Tibial nerve (tissue), 4 donors: ENCODE measurements around the gene ABTB1. TPM values are rescaled to one million over a fixed set of nuclear protein-coding genes. Genes with fewer than 3 reads are reported as not detected.

Source experiments
- DNase-seq, 2 donors: peaks; one replicate each; pipeline ENCODE4 v3.0.0-alpha.2; 2019; ENCODE audit warnings: low spot score in 2 of 2
- H3K27ac ChIP-seq, 4 donors: fragments of 200-600 bp; sonication (generic) in 3 of 4; one replicate each; pipeline ENCODE4 v1.5.1; 2017 to 2019; ENCODE audit warnings: mild to moderate bottlenecking in 1 of 4
- H3K27me3 ChIP-seq, 2 donors: fragments of 200-600 bp; sonication (generic) in 1 of 2; one replicate each; pipeline versions ENCODE4 v1.5.1 to v1.6.0; 2017 to 2019
- H3K36me3 ChIP-seq, 3 donors: fragments of 200-600 bp; sonication (generic); one replicate each; pipeline ENCODE4 v1.5.1; 2018 to 2019
- H3K4me1 ChIP-seq, 4 donors: fragments of 200-600 bp; sonication (generic) in 3 of 4; one replicate each; pipeline ENCODE4 v1.5.1; 2017 to 2019
- H3K4me3 ChIP-seq, 4 donors: fragments of 200-600 bp; sonication (generic) in 3 of 4; one replicate each; pipeline ENCODE4 v1.5.1; 2017 to 2019; ENCODE audit warnings: mild to moderate bottlenecking in 1 of 4, moderate library complexity in 1 of 4
- H3K9me3 ChIP-seq, 4 donors: fragments of 200-600 bp; sonication (generic) in 3 of 4; one replicate each; pipeline ENCODE4 v1.5.1; 2017 to 2019
- CTCF ChIP-seq, 5 experiments: fragments of 200-600 bp in 3 of 5; fragments of 450-650 bp in 2 of 5; sonication (generic) in 3 of 5; IDR thresholded peaks; one replicate each; pipeline ENCODE4 v1.5.1; 2016 to 2019; ENCODE audit warnings: antibody characterized with exemption in 5 of 5, mild to moderate bottlenecking in 3 of 5, moderate library complexity in 2 of 5
- EP300 ChIP-seq, 2 donors: sonication (generic); formaldehyde crosslinking; IDR thresholded peaks; one replicate each; pipeline ENCODE4 v1.6.1; 2017; ENCODE audit warnings: antibody characterized with exemption in 2 of 2, mild to moderate bottlenecking in 1 of 2
- POLR2A ChIP-seq, 2 donors: fragments of 450-650 bp; IDR thresholded peaks; one replicate each; pipeline ENCODE4 v1.6.1; 2017; ENCODE audit warnings: antibody characterized with exemption in 2 of 2, mild to moderate bottlenecking in 2 of 2, moderate library complexity in 2 of 2
- WGBS, 2 donors: methylation state at CpG; one replicate each; pipeline ENCODE4 v1.1.5; 2018; 5-methylcytosine and 5-hydroxymethylcytosine counted together
- total RNA-seq, 4 donors: library from RNA; depleted of rRNA; stranded (reverse); fragments of >200 nt; gene quantifications; one replicate each; pipeline ENCODE4 v1.1.0, GENCODE V29; 2016

The ABTB1 gene
- total RNA-seq, 4 donors from 2014 or later: 86.4 to 134 (median 121) TPM

GRCh38 chr3:127690106-127690505, 17.4 kb downstream of the ABTB1 start:
- no peak for DNase-seq
- no peak overlapping the region for H3K4me3 ChIP-seq
- peaks cover 0 to 35% (median 0%) of the 10 kb centered on the region in 3 donors for H3K36me3 ChIP-seq
- WGBS, 2 donors: 34 to 49% methylated on average over 4 of the region's 4 CpGs
- no peaks in the 10 kb centered on the region for H3K9me3 ChIP-seq
- TF ChIP-seq POLR2A (IDR thresholded peaks at IDR 0.05) (no peak), EP300 (IDR thresholded peaks at IDR 0.05) (peak in 1 of 2 donors; percentile 11)
- peaks cover 0 to 47% (median 12%) of the 10 kb centered on the region in 4 donors for H3K4me1 ChIP-seq
- H3K27me3 ChIP-seq: no peaks in the 10 kb centered on the region
- H3K27ac ChIP-seq: peak overlapping the region in 3 of 4 donors; percentile 22 to 74 (median 71)

GRCh38 chr3:127690823-127691452, 18.2 kb downstream of the ABTB1 start:
- peaks cover 0 to 35% (median 0%) of the 10 kb centered on the region in 3 donors for H3K36me3 ChIP-seq
- no peak overlapping the region for H3K4me3 ChIP-seq
- peak overlapping the region in 3 of 4 donors; percentile 22 to 74 (median 71) for H3K27ac ChIP-seq
- H3K27me3 ChIP-seq: no peaks in the 10 kb centered on the region
- H3K4me1 ChIP-seq: peaks cover 0 to 50% (median 12%) of the 10 kb centered on the region in 4 donors
- 70 to 76% methylated on average over 4 of the region's 4 CpGs for WGBS, 2 donors
- TF ChIP-seq EP300 (IDR thresholded peaks at IDR 0.05) (no peak), POLR2A (IDR thresholded peaks at IDR 0.05) (no peak), CTCF (IDR thresholded peaks at IDR 0.05) (peak in 4 of 5 experiments; percentile 46 to 79 (median 56))
- no peaks in the 10 kb centered on the region for H3K9me3 ChIP-seq
- no peak for DNase-seq

GRCh38 chr3:127691489-127691888, 18.7 kb downstream of the ABTB1 start:
- Histone ChIP-seq H3K4me3 (no peak overlapping the region), H3K36me3 (peaks cover 0 to 35% (median 0%) of the 10 kb centered on the region in 3 donors), H3K27me3 (no peaks in the 10 kb centered on the region), H3K4me1 (peaks cover 0 to 54% (median 14%) of the 10 kb centered on the region in 4 donors), H3K9me3 (no peaks in the 10 kb centered on the region), H3K27ac (peak overlapping the region in 2 of 4 donors; percentile 71 to 74)
- WGBS, 2 donors: 70 to 81% methylated on average over 8 of the region's 8 CpGs
- TF ChIP-seq EP300 (IDR thresholded peaks at IDR 0.05) (no peak), POLR2A (IDR thresholded peaks at IDR 0.05) (no peak), CTCF (IDR thresholded peaks at IDR 0.05) (no peak)
- no peak for DNase-seq

GRCh38 chr3:127691974-127692373, 19.2 kb downstream of the ABTB1 start:
- Histone ChIP-seq H3K27me3 (no peaks in the 10 kb centered on the region), H3K4me1 (peaks cover 0 to 59% (median 19%) of the 10 kb centered on the region in 4 donors), H3K36me3 (peaks cover 0 to 35% (median 0%) of the 10 kb centered on the region in 3 donors), H3K4me3 (no peak overlapping the region), H3K27ac (peak overlapping the region in 1 of 4 donors; percentile 71), H3K9me3 (no peaks in the 10 kb centered on the region)
- 91 to 92% methylated on average over 6 of the region's 6 CpGs for WGBS, 2 donors
- TF ChIP-seq POLR2A (IDR thresholded peaks at IDR 0.05) (no peak), EP300 (IDR thresholded peaks at IDR 0.05) (no peak), CTCF (IDR thresholded peaks at IDR 0.05) (no peak)
- DNase-seq: no peak

- no peaks in the 10 kb centered on the region for H3K9me3 ChIP-seq
- H3K27me3 ChIP-seq: no peaks in the 10 kb centered on the region
- peaks cover 0 to 67% (median 25%) of the 10 kb centered on the region in 4 donors for H3K4me1 ChIP-seq
- H3K36me3 ChIP-seq: peaks cover 0 to 35% (median 0%) of the 10 kb centered on the region in 3 donors
- TF ChIP-seq CTCF (IDR thresholded peaks at IDR 0.05): no peak
- TF ChIP-seq EP300 (IDR thresholded peaks at IDR 0.05): no peak
- no peak for TF ChIP-seq POLR2A (IDR thresholded peaks at IDR 0.05)
- no peak for DNase-seq
- H3K27ac ChIP-seq: peak overlapping the region in 1 of 4 donors; percentile 4
- WGBS, 2 donors: 89% methylated on average over 21 of the region's 21 CpGs
- no peak overlapping the region for H3K4me3 ChIP-seq
Observed at GRCh38 chr3:127692501-127693335, 20.0 kb downstream of the ABTB1 start.
